GM12878 (cell line): ENCODE measurements around the gene SDHC. TPM values are rescaled to one million over a fixed set of nuclear protein-coding genes. Genes with fewer than 3 reads are reported as not detected.
"Not testable (repeated sequence)": the region's sequence is repeated elsewhere in the genome, so short reads cannot be mapped to it uniquely, and the experiment has no call there.

Experiments
- ATAC-seq: fragments of 200-7000 bp; cut with Tn5 transposase; 3 replicates; pipeline ENCODE4 v1.9.1; 2020; ENCODE audit warnings: mild to moderate bottlenecking, moderate library complexity
- BruUV-seq: library from RNA; stranded (reverse); fragments of 400-500 nt; replicated peaks from 2 replicates; lab custom pipeline; 2021; lab: Mats Ljungman, UMichigan
- CTCF ChIA-PET: fragments of 300-600 bp; sonication (Branson Sonifier 250); formaldehyde crosslinking; extraction: SDS; loops from one replicate; lab custom pipeline; 2021; ENCODE audit warnings: inconsistent platforms; lab: Yijun Ruan, JAX
- POLR2A ChIA-PET: fragments of 350-600 bp; formaldehyde crosslinking; extraction: SDS; loops from one replicate; lab custom pipeline; 2021; ENCODE audit warnings: inconsistent platforms; lab: Charles Lee
- RAD21 ChIA-PET: fragments of 300-600 bp; sonication (Branson Sonifier 250); formaldehyde crosslinking; loops from one replicate; lab custom pipeline; 2023; ENCODE audit warnings: antibody characterized with exemption; ENCODE audit not compliant: unreplicated experiment; lab: Charles Lee
- SMC1A ChIA-PET: fragments of 300-600 bp; sonication (Branson Sonifier 250); formaldehyde crosslinking; loops from one replicate; lab custom pipeline; 2023; ENCODE audit not compliant: unreplicated experiment, uncharacterized antibody; lab: Charles Lee
- DNase-seq: peaks from one replicate; pipeline ENCODE4 v3.0.0-alpha.2; 2011; ENCODE audit warnings: low read depth, low spot score
- FAIRE-seq: peaks from 3 replicates; lab custom pipeline; 2011; peaks lifted over from hg19 to GRCh38; lab: Jason Lieb, UNC
- H2AFZ ChIP-seq: 2 replicates; pipeline ENCODE4 v1.6.0; 2011; ENCODE audit warnings: low read depth, low read length, control low read depth; ENCODE audit not compliant: control insufficient read depth
- H3K27ac ChIP-seq: 2 replicates; pipeline ENCODE4 v1.5.1; 2011; ENCODE audit warnings: control low read depth; ENCODE audit not compliant: control insufficient read depth, insufficient read depth
- H3K27me3 ChIP-seq, 2 experiments: replicated peaks in 1 of 2; 2 replicates each; pipeline versions ENCODE4 v1.6.0 to v1.6.1; 2011; ENCODE audit warnings: low read length in 1 of 2; ENCODE audit not compliant: control insufficient read depth in 2 of 2, insufficient read depth in 2 of 2
- H3K36me3 ChIP-seq, 2 experiments: 2 replicates each; pipeline ENCODE4 v1.5.1; 2011; ENCODE audit warnings: low read length in 1 of 2; ENCODE audit not compliant: control insufficient read depth in 2 of 2, insufficient read depth in 2 of 2
- H3K4me1 ChIP-seq: 2 replicates; pipeline ENCODE4 v1.6.1; 2011; ENCODE audit warnings: mild to moderate bottlenecking, low read length, moderate library complexity, mixed read lengths; ENCODE audit not compliant: control insufficient read depth, insufficient read depth
- H3K4me2 ChIP-seq: 2 replicates; pipeline ENCODE4 v1.6.0; 2011; ENCODE audit warnings: control low read depth; ENCODE audit not compliant: control insufficient read depth, insufficient read depth
- H3K4me3 ChIP-seq: fragments of 200-600 bp; sonication (generic); 2 replicates; pipeline ENCODE4 v1.5.1; 2016
- H3K79me2 ChIP-seq: 2 replicates; pipeline ENCODE4 v1.6.0; 2011; ENCODE audit warnings: low read length; ENCODE audit not compliant: control insufficient read depth, insufficient read depth
- H3K9ac ChIP-seq: 2 replicates; pipeline ENCODE4 v1.8.0; 2011; ENCODE audit warnings: low read length, control low read depth, mixed read lengths; ENCODE audit not compliant: control insufficient read depth, insufficient read depth
- H3K9me3 ChIP-seq: replicated peaks from 3 replicates; pipeline ENCODE4 v1.5.1; 2011; ENCODE audit warnings: mild to moderate bottlenecking, low read length; ENCODE audit not compliant: control insufficient read depth, insufficient read depth
- H4K20me1 ChIP-seq: 2 replicates; pipeline ENCODE4 v1.6.0; 2011; ENCODE audit not compliant: control insufficient read depth, insufficient read depth
- LARP7 ChIP-seq: fragments of 450-650 bp; IDR thresholded peaks from 2 replicates; pipeline ENCODE4 v1.6.1; 2017; ENCODE audit warnings: mild to moderate bottlenecking
- WGBS: methylation state at CpG from one replicate; pipeline ENCODE4 v1.1.6; 2016; ENCODE audit warnings: low lambda C conversion rate; ENCODE audit not compliant: insufficient replicate concordance, insufficient coverage; ENCODE audit errors: missing lambda C conversion rate; 5-methylcytosine and 5-hydroxymethylcytosine counted together
- in situ Hi-C: fragments of 300-500 bp; cut with MboI; formaldehyde crosslinking; loops from 9 replicates; pipeline ENCODE4 v1.14.3; 2018; ENCODE audit warnings: mixed read lengths
- intact Hi-C: fragments of 100-400 bp; cut with micrococcal nuclease; formaldehyde crosslinking; loops from one replicate; pipeline ENCODE4 v1.14.2; 2022; ENCODE audit not compliant: unreplicated experiment
- polyA plus RNA-seq, 11 experiments: library from polyadenylated mRNA; depleted of rRNA in 4 of 11; unstranded in 6 of 11; stranded (reverse) in 5 of 11; fragments of >200 nt; fragmentation: Nextera tagmentation in 4 of 11; fragmentation: Illumina TruSeq in 1 of 11; extraction: Ambion mirVana in 4 of 11; extraction: Trizol in 1 of 11; gene quantifications; 1 replicate in 1 of 11; 2 replicates in 10 of 11; pipeline versions ENCODE4 v1.2.1 to v1.2.3, GENCODE V29; 2011 to 2016; ENCODE audit warnings: inconsistent platforms in 2 of 11, missing spikeins in 2 of 11, low read depth in 1 of 11
- total RNA-seq, 4 experiments: library from RNA; depleted of rRNA in 3 of 4; stranded (reverse); fragments of >200 nt in 3 of 4; fragmentation: Illumina TruSeq in 1 of 4; extraction: Trizol in 1 of 4; gene quantifications; 2 replicates each; pipeline versions ENCODE4 v1.2.1 to v1.2.3, GENCODE V29; 2013 to 2021

The SDHC gene
- total and polyA plus RNA-seq, 10 of the 15 experiments (the other 5 are each of a cell fraction or from before 2014, with no cell fraction given) = 18.4 to 340 (median 178) TPM

- H3K9me3 ChIP-seq = no peaks in the 10 kb centered on the region
- DNase-seq = no peak
- H3K27me3 ChIP-seq = no peaks in the 10 kb centered on the region
- H3K4me2 ChIP-seq = no peak overlapping the region
- no peak overlapping the region for H3K9ac ChIP-seq
- no peaks in the 10 kb centered on the region for H3K79me2 ChIP-seq
- CTCF ChIA-PET = interaction anchor here (0.7 kb wide), 1 partner anchor 11 kb away, joined by 4 read pairs; no protein-coding TSS in a partner anchor
- TF ChIP-seq LARP7 = no peak
- TF ChIP-seq, all 136 proteins: peak for 0
- no TSS peak for BruUV-seq
- in situ Hi-C loops (no loop called here), intact Hi-C loops (loop anchor here (10.0 kb wide), 2 partner anchors 142 to 352 kb away; partner anchors contain the start of gene DUSP12)
- H2AFZ ChIP-seq = no peak overlapping the region
- no peak overlapping the region for H3K27ac ChIP-seq
- no peaks in the 10 kb centered on the region for H4K20me1 ChIP-seq
- ChIA-PET POLR2A (no interaction called here), SMC1A (no interaction called here), RAD21 (no interaction called here)
- H3K36me3 ChIP-seq = no peaks in the 10 kb centered on the region
- FAIRE-seq (no peak), ATAC-seq (no peak)
- H3K4me3 ChIP-seq = no peak overlapping the region
- H3K4me1 ChIP-seq = no peaks in the 10 kb centered on the region
Measured at GRCh38 chr1:161393151-161393550, 79.0 kb downstream of the SDHC start.

- H3K79me2 ChIP-seq, H3K9me3 ChIP-seq, SMC1A ChIA-PET, FAIRE-seq, BruUV-seq, DNase-seq, H3K36me3 ChIP-seq, RAD21 ChIA-PET, ATAC-seq, H3K27me3 ChIP-seq, POLR2A ChIA-PET, H2AFZ ChIP-seq, H3K27ac ChIP-seq, H3K4me1 ChIP-seq, H3K4me3 ChIP-seq, H3K9ac ChIP-seq, H3K4me2 ChIP-seq, H4K20me1 ChIP-seq, in situ Hi-C loops: not testable (repeated sequence)
- intact Hi-C loops = loop anchor here (10.0 kb wide), 2 partner anchors 138 to 348 kb away; partner anchors contain the start of gene DUSP12
- CTCF ChIA-PET = interaction anchor here (0.7 to 0.9 kb wide), 2 partner anchors 30 to 171 kb away, joined by 3 to 5 read pairs; partner anchors contain the start of gene TOMM40L
- WGBS = 99% methylated on average over 8 of the region's 8 CpGs
Measured at GRCh38 chr1:161397038-161397437, 82.9 kb downstream of the SDHC start.
